LNCaP clone FGC (cell line): ENCODE data around the gene F8A2.
A peak's percentile ranks its signal among the peaks of the same experiment; 100 is the strongest.
"Not testable (repeated sequence)": the region's sequence is repeated elsewhere in the genome, so short reads cannot be mapped to it uniquely, and the experiment has no call there.

ENCODE experiments used
- DNase-seq: peaks from one replicate; pipeline ENCODE4 v3.0.0-alpha.2; 2011; ENCODE audit warnings: low read depth
- H3K4me3 ChIP-seq: 2 replicates; pipeline ENCODE4 v1.5.1; 2011; ENCODE audit warnings: mild to moderate bottlenecking, low read depth, low read length, control low read depth
- TF ChIP-seq, protein P1 (sequence below): IDR thresholded peaks from 2 replicates; pipeline ENCODE4 v1.5.1; 2012; ENCODE audit warnings: mild to moderate bottlenecking; ENCODE audit not compliant: control insufficient read depth, insufficient read depth; ENCODE audit errors: extremely low read depth

F8A2 gene

DNA sequence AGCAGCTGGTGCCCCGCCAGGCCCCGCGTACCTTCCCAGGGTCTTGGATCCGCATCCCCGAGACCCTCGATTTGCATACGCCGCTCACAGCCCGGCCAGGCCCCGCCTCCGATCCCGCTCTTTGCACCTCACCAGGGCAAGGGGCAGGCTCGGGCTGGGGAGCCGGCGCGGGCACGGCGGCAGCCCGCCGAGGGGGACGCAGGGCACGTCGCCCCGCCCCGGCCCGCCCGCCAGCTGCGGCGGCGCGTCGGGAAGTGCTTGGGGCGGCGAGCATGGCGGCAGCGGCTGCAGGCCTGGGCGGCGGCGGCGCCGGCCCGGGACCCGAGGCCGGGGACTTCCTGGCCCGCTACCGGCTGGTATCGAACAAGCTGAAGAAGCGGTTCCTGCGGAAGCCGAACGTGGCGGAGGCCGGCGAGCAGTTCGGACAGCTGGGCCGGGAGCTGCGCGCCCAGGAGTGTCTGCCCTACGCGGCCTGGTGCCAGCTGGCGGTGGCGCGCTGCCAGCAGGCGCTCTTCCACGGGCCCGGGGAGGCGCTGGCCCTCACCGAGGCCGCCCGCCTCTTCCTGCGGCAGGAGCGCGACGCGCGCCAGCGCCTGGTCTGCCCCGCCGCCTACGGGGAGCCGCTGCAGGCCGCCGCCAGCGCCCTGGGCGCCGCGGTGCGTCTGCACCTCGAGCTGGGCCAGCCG lies at the start of gene F8A2:
Gene F8A2, plus strand, starts transcription at position 253 of the 686 bp plus-strand sequence. Its CDS starts 20 bp downstream, at position 273.
- DNase-seq, H3K4me3 ChIP-seq: not testable (repeated sequence)

DNA sequence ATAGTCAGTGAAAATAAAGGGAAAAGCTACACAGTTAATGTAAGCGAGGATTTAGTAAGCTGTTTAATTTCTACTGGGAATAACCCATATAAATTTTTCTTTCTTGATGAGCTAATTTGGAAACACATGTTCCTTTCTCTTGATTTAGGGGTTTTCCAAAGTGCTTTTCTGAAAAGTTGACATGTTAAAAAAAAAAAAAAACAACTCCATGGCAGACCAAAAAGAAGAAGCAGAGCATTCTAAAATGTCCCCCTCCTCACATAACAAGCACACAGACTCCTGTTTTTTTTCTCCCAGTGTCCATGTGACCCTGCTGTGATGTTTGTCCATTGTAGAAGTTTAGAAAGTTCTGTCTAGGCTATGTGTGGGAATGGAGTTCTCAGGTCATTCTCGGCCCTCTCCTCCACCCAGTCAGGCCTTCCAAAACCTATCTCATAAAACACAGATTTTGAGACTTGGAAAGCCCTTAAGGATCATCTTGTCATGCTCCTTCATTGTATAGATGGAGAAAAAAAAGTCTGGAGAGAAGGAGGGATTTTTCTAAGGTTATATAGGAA lies 48.3 kb upstream of the F8A2 start:
- DNase-seq: no peak
- H3K4me3 ChIP-seq: no peak overlapping the region
- TF ChIP-seq, protein P1, sequence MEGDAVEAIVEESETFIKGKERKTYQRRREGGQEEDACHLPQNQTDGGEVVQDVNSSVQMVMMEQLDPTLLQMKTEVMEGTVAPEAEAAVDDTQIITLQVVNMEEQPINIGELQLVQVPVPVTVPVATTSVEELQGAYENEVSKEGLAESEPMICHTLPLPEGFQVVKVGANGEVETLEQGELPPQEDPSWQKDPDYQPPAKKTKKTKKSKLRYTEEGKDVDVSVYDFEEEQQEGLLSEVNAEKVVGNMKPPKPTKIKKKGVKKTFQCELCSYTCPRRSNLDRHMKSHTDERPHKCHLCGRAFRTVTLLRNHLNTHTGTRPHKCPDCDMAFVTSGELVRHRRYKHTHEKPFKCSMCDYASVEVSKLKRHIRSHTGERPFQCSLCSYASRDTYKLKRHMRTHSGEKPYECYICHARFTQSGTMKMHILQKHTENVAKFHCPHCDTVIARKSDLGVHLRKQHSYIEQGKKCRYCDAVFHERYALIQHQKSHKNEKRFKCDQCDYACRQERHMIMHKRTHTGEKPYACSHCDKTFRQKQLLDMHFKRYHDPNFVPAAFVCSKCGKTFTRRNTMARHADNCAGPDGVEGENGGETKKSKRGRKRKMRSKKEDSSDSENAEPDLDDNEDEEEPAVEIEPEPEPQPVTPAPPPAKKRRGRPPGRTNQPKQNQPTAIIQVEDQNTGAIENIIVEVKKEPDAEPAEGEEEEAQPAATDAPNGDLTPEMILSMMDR: no peak

DNA sequence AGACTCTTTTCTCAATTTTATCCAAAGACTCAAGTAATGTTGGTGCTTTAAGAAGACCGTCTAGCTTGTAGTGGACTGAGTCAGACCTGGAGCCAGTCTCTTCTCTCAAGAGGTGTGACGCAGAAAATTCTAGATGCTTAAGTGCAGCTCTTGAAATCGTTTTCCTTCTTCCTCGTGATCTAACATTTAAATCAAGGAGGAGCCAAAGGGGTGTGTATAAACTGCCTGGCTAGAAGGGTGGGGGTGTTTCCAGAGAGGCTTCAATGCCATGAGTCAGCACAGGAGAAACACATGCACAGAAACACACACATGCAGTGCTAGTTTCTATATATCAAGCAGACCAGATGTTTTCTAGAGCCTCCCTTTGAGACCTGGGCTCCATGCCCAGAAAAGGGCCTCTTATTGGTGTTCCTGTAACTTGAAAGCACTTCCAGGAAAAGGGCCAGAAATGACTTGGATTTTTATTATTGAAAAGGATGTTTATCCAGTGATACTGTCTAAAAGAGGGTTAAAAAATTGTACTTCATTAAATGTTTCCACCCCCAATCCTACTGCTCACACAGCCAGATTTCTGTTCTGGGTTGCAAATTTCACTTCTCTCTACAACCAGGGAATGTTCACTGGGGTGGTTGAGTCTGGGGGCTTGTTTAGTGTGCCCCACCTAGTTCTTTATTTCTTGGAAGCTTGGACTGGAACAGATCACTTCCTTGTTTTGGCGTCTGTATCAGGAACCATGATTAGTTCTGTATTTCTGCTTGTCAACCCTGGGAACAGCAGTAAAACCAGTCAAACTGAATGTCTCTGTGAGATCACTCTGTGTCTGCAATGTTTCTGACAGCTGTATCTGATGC lies 47.2 kb upstream of the F8A2 start, which contains the start of gene CLIC2:
Gene CLIC2, minus strand, starts transcription at position 129 of the 851 bp plus-strand sequence. CDS start 187 bp downstream, outside the sequence.
- no peak within 1 kb of the TSS for H3K4me3 ChIP-seq
- peak; percentile 64 for DNase-seq
- TF ChIP-seq, protein P1: no peak

DNA sequence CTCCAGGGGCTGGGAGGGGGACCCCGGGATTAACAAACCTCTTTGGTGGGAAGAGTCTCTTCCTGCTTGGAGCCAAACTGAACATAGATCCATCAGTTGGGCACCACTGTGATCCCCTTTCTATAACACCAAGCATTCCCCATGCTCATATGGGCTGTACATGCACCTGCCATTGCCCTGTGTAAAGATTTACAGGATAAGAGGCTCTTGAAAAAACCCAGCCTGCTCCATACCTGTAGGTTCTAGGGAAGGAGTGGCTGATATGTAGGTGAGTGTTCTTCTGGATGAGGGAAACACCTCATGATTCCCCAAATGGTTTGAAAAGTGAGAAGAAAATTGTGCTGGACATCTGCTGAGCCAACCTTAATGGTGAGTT lies 46.6 kb upstream of the F8A2 start:
- H3K4me3 ChIP-seq, DNase-seq: not testable (repeated sequence)

DNA sequence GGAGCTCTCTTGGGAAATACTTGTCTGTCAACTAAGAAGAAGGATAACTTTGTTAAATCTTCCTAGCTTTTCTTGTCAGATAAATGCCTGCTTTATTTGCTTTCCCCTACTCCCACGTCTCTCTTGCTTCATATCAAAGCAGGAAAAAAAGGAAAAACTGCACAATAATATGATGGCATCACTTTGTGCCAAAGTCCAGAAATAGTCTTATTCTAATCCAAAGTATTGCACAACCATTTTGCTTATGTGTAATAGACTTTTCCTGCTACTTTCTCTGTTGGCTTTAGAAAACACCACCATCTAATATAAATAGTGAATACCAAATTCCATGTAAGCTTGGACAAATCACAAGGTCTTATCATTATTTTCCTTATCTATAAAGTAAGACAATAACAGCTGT lies 36.2 kb upstream of the F8A2 start:
- H3K4me3 ChIP-seq, DNase-seq: not testable (repeated sequence)

DNA sequence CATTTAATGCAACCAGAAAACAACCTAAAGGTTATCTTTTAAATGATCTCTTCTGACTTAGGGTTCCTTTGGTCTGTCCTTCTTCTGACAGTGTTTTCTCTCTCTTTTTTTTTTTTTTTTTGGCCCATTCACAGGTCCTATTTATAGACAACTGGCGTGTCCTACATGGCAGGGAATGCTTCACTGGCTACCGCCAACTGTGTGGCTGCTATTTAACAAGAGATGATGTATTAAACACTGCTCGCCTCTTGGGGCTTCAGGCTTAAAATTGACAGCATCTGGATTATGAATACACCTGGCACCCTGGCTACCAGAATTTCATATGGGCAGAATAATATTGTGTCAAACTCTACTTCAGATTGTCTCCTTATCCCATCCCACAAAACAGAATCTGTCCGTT lies 32.4 kb upstream of the F8A2 start:
- not testable (repeated sequence) for DNase-seq, H3K4me3 ChIP-seq

DNA sequence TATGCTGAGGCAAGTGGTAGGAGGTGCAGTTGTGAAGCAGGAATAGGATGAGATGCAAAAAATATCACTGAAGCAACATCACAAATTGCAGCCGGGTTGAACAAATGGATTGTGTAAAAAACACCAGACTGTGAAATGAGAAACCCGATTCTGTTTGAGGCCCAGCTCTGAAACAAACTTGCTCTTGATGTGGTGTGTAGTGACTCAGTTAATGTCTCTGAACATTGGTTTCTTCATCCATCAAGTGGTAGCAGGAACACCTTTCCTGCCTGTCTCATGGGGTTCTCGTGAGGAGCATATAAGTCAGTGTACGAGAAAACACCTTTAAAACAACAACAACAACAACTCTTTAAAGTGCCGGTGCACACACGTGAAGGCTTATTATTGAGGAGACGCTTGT lies 18.2 kb upstream of the F8A2 start:
- not testable (repeated sequence) for DNase-seq, H3K4me3 ChIP-seq

DNA sequence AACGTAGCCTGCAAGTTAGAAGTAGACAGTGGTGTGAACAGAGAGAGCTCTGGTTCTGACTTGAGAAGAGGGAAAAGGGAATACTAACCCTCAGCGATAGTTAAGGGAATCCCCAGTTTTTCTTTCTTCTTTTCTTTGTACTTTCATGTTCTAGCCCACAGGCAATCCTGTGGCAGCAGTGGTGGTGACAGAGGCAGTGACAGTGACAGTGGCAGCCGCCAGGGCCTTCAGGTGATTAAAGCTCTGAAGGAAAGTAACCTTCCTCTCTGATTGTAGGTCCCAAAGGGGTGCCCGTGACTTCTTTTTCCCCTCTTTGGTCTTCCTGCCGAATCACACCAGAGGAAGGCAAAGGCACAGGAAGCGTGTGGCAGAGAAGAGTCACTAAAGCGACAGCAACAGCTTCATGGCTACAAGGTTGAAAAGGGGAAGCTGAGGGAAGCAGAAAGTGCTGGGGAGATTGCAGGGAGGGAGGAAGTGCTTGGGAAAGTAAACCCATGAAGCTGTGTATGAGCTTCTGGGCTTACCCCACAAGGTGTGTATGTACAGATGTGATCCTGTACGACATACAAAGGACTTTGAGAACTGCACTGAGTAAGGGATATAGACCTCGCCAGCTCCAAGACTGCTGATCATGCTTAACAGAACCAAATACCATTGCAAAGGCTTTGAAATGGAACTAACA lies 8.0 kb upstream of the F8A2 start:
- H3K4me3 ChIP-seq, DNase-seq: not testable (repeated sequence)

DNA sequence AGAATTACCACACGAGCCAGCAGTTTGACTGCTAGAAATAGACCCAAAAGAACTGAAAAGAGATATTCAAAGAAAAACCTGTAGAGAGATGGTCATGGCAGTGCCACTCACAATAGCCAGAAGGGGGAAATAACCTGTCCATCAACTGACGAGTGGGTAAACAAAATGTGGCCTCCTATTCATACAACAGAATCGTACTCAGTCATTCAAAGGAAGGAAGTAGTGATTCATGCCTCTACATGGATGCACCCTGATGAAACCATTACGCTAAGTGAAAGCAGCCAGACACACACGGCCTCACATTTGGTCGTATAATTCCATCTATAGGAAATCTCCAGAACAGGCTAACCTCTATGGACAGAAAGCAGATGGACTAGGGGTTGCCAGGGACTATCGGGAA lies 2.1 kb upstream of the F8A2 start:
- H3K4me3 ChIP-seq, DNase-seq: not testable (repeated sequence)

DNA sequence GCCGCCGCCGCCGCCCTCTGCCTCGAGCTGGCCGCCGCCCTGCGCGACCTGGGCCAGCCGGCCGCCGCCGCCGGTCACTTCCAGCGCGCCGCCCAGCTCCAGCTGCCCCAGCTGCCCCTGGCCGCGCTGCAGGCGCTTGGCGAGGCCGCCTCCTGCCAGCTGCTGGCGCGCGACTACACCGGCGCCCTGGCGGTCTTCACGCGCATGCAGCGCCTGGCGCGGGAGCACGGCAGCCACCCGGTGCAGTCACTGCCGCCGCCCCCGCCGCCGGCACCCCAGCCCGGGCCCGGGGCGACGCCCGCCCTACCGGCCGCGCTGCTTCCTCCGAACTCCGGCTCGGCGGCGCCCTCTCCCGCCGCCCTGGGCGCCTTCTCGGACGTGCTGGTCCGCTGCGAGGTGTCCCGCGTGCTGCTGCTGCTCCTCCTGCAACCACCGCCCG lies 653 bp downstream of the F8A2 start:
- not testable (repeated sequence) for H3K4me3 ChIP-seq, DNase-seq

DNA sequence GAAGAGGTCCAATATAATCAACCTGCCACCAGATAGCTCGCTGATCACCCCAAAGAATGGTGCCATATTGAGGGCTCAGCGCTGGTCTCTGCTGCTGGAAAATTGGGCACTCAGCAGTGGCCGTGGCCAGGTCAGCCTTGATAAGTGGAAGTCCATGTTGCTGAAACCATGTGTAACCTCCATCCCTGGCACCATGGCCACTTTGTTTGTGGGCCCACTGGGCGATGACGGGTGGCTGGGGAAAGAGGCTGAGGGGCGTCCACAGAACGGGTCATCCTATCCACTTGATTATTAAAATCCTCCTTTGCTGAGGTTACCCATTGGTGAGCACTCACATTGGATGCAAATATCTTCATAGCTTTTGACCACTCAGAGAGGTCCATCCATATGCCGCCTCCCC lies 7.7 kb downstream of the F8A2 start:
- TF ChIP-seq, protein P1: no peak
- DNase-seq: no peak
- H3K4me3 ChIP-seq: no peak overlapping the region

DNA sequence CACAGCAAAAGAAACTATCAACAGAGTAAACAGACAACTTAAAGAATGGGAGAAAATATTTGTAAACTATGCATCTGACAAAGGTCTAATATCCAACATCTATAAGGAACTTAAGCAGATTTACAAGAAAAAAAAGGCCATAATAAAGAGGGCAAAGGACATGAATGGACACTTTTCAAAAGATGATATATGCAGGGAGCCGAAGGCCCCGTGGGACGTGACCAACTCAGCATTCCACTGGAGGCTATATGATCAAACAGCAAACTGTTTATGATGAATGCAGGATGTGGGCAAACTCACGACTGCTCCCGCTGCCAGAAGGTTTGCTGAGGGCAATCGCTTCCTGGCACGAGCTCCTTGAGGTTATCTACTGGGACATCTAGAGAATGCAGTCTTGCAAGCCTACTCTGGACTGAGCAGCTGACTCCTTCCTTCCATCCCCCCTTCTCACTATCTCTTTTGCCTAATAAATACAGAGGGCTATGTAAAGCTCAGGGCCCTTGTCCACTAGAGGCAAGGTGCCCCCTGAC lies 12.9 kb downstream of the F8A2 start:
- H3K4me3 ChIP-seq: not testable (repeated sequence)
- DNase-seq: peak; percentile 0
